Measurements from ENCODE around the gene PBX1. TPM values are rescaled to one million over a fixed set of nuclear protein-coding genes. Genes with fewer than 3 reads are reported as not detected.
A peak's percentile ranks its signal among the peaks of the same experiment; 100 is the strongest.
"Not testable (repeated sequence)": the region's sequence is repeated elsewhere in the genome, so short reads cannot be mapped to it uniquely, and the experiment has no call there.

PBX1 gene
- total RNA-seq, 1 donor from 2014 or later, result 719 TPM

- TF ChIP-seq, protein P1, sequence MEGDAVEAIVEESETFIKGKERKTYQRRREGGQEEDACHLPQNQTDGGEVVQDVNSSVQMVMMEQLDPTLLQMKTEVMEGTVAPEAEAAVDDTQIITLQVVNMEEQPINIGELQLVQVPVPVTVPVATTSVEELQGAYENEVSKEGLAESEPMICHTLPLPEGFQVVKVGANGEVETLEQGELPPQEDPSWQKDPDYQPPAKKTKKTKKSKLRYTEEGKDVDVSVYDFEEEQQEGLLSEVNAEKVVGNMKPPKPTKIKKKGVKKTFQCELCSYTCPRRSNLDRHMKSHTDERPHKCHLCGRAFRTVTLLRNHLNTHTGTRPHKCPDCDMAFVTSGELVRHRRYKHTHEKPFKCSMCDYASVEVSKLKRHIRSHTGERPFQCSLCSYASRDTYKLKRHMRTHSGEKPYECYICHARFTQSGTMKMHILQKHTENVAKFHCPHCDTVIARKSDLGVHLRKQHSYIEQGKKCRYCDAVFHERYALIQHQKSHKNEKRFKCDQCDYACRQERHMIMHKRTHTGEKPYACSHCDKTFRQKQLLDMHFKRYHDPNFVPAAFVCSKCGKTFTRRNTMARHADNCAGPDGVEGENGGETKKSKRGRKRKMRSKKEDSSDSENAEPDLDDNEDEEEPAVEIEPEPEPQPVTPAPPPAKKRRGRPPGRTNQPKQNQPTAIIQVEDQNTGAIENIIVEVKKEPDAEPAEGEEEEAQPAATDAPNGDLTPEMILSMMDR (IDR thresholded peaks at IDR 0.05; ENCODE audit: unreplicated experiment), result no peak
- Mint-ChIP-seq H3K27ac (peak overlapping the region; percentile 100), H3K4me1 (peaks cover 90% of the 10 kb centered on the region), H3K4me3 (peak overlapping the region; percentile 27), H3K27me3 (ENCODE audit: low read depth) (no peaks in the 10 kb centered on the region), H3K9me3 (no peaks in the 10 kb centered on the region), H3K36me3 (peaks cover 22% of the 10 kb centered on the region)
- DNase-seq (ENCODE audit: low spot score in 2 of 2, unreplicated experiment in 2 of 2), result no peak
Measured at GRCh38 chr1:164601399-164602100, 42.6 kb downstream of the PBX1 start.

DNA sequence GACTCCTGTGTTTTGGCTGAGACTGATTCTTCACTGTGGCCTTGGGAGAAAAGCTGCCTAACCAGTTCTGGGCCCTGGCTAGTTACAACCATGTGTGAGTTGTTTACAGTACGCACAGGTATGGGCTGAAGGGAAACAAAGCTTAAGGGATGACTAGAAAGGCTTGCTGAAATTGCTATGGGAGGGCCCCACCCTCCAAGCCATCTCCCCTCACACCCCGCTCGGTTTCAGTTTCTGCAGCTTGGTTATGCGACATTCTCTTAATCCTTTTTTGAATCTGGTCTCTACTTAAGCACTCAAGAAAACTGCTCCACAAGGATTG, 43.1 kb downstream of the PBX1 start:
- Mint-ChIP-seq H3K4me1 (peaks cover 91% of the 10 kb centered on the region), H3K27ac (peak overlapping the region; percentile 100), H3K9me3 (no peaks in the 10 kb centered on the region), H3K36me3 (peaks cover 23% of the 10 kb centered on the region), H3K27me3 (ENCODE audit: low read depth) (no peaks in the 10 kb centered on the region), H3K4me3 (peak overlapping the region; percentile 27)
- TF ChIP-seq, protein P1 (IDR thresholded peaks at IDR 0.05; ENCODE audit: unreplicated experiment), result no peak
- no peak for DNase-seq (ENCODE audit: low spot score in 2 of 2, unreplicated experiment in 2 of 2)

GRCh38 chr1:164602480-164603093, 43.6 kb downstream of the PBX1 start:
- Mint-ChIP-seq H3K4me3 (peak overlapping the region; percentile 27), H3K4me1 (peaks cover 91% of the 10 kb centered on the region), H3K27ac (peak overlapping the region; percentile 100), H3K27me3 (ENCODE audit: low read depth) (no peaks in the 10 kb centered on the region), H3K36me3 (peaks cover 21% of the 10 kb centered on the region), H3K9me3 (no peaks in the 10 kb centered on the region)
- no peak for DNase-seq (ENCODE audit: low spot score in 2 of 2, unreplicated experiment in 2 of 2)
- TF ChIP-seq, protein P1 (IDR thresholded peaks at IDR 0.05; ENCODE audit: unreplicated experiment), result no peak

DNA sequence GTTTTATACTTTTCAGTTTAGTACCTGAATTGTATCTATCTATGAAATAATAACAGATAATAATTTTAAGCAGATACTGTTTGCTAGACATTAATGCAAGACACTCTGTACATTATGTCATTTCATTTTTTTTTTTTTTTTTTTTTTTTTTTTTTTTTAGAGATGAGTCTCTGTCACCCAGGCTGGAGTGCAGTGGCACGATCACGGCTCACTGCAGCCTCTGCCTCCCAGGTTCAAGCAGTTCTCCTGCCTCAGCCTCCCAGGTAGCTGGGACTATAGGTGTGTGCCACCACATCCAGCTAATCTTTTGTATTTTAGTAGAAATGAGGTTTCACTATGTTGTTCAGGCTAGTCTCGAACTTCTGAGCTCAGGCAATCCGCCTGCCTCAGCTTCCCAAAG, 44.8 kb downstream of the PBX1 start:
- peaks cover 93% of the 10 kb centered on the region for H3K4me1 Mint-ChIP-seq
- not testable (repeated sequence) for DNase-seq (ENCODE audit: low spot score in 2 of 2, unreplicated experiment in 2 of 2); H3K4me3 Mint-ChIP-seq; H3K9me3 Mint-ChIP-seq; H3K27me3 Mint-ChIP-seq (ENCODE audit: low read depth)
- H3K36me3 Mint-ChIP-seq, result peaks cover 13% of the 10 kb centered on the region
- peak overlapping the region; percentile 98 for H3K27ac Mint-ChIP-seq

DNA sequence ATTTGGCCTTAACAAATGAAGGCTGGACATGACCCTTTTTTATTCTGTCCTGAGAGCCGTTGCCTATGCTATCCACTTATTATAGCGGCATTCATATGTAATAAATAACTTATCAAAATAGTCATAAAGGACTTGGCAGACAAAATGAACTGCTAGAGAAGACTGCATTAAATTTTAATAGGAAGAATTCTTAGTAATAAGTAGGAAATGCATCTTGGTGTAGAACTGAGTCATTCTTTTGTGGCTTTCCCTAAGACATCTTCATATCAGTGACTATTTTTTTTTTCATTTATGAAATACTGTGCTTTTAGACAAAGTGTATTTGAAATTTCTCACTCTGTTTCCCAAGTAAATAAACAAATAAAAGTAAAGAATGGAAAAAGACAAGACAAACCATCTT, 45.6 kb downstream of the PBX1 start:
- TF ChIP-seq, protein P1 (IDR thresholded peaks at IDR 0.05; ENCODE audit: unreplicated experiment), result no peak
- Mint-ChIP-seq H3K36me3 (peaks cover 14% of the 10 kb centered on the region), H3K27me3 (ENCODE audit: low read depth) (no peaks in the 10 kb centered on the region), H3K4me3 (peak overlapping the region; percentile 14), H3K27ac (peak overlapping the region; percentile 98), H3K9me3 (no peaks in the 10 kb centered on the region), H3K4me1 (peaks cover 92% of the 10 kb centered on the region)
- no peak for DNase-seq (ENCODE audit: low spot score in 2 of 2, unreplicated experiment in 2 of 2)

DNA sequence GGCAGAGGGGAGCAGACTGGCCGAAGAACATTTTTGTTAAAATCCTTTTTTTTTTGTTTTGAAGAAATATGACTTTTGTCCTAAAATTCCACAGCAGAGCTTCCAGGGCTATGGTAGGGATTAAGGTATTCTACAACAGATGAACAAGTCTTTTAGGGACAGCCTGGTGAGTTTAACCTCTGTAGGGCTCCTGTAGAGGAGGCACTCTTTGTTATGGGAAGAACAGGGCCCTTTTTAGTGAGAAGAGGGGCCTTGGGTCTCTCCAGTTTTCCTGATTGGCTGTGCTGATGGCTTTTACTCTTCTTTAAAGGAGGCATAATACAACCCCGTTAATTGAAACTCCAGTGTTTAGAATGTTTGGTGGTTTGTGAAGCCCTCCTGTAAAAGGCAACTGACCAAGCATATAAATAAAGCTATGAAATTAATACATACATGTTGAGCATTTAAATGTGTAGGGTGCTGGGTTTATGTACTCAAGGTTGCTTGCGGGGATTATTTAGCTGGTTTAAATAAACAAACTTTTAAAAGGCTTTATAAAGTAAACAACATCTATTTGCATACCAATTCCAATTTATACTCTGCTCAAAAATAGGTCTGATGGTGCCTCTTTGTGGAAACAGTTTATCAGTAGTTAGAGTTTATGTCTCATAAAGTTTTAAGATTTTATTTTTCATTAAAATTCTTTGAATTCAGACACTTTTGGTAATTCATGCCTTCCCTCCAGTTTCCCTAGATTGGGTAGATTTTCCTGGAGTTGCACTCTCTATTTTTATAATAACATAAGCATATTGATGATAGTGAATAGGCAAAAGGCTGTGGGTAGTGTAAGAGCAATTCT, 46.5 kb downstream of the PBX1 start:
- TF ChIP-seq, protein P1 (IDR thresholded peaks at IDR 0.05; ENCODE audit: unreplicated experiment), result no peak
- H3K27ac Mint-ChIP-seq, result peak overlapping the region; percentile 98
- no peaks in the 10 kb centered on the region for H3K9me3 Mint-ChIP-seq
- no peak for DNase-seq (ENCODE audit: low spot score in 2 of 2, unreplicated experiment in 2 of 2)
- peaks cover 16% of the 10 kb centered on the region for H3K36me3 Mint-ChIP-seq
- H3K27me3 Mint-ChIP-seq (ENCODE audit: low read depth), result no peaks in the 10 kb centered on the region
- H3K4me3 Mint-ChIP-seq, result no peak overlapping the region
- peaks cover 93% of the 10 kb centered on the region for H3K4me1 Mint-ChIP-seq
